Osteocyte (in vitro differentiated cells): ENCODE measurements around the gene SMCO3. TPM values are rescaled to one million over a fixed set of nuclear protein-coding genes. Genes with fewer than 3 reads are reported as not detected.

Source experiments
- DNase-seq: peaks from one replicate; pipeline ENCODE4 v3.0.0; 2021; ENCODE audit warnings: mixed read lengths; ENCODE audit not compliant: unreplicated experiment; ENCODE audit errors: extremely low spot score
- H3K27ac Mint-ChIP-seq: one replicate; pipeline ENCODE4 v1.8.0; 2021; ENCODE audit warnings: mild to moderate bottlenecking, mixed read lengths; ENCODE audit not compliant: unreplicated experiment
- H3K27me3 Mint-ChIP-seq: one replicate; pipeline ENCODE4 v1.8.0; 2021; ENCODE audit warnings: mixed read lengths; ENCODE audit not compliant: unreplicated experiment
- H3K36me3 Mint-ChIP-seq: one replicate; pipeline ENCODE4 v1.8.0; 2021; ENCODE audit warnings: mixed read lengths; ENCODE audit not compliant: unreplicated experiment
- H3K4me1 Mint-ChIP-seq: one replicate; pipeline ENCODE4 v1.8.0; 2021; ENCODE audit warnings: mixed read lengths; ENCODE audit not compliant: unreplicated experiment
- H3K4me3 Mint-ChIP-seq: one replicate; pipeline ENCODE4 v1.8.0; 2021; ENCODE audit warnings: mild to moderate bottlenecking, moderate library complexity, mixed read lengths; ENCODE audit not compliant: unreplicated experiment
- H3K9me3 Mint-ChIP-seq: one replicate; pipeline ENCODE4 v1.8.0; 2021; ENCODE audit warnings: mixed read lengths; ENCODE audit not compliant: unreplicated experiment
- CTCF ChIP-seq: fragments of 200-600 bp; sonication (generic); IDR thresholded peaks from 2 replicates; pipeline ENCODE4 v1.5.0; 2021; ENCODE audit warnings: antibody characterized with exemption, mild to moderate bottlenecking, moderate library complexity
- total RNA-seq: library from RNA; stranded (reverse); gene quantifications from 2 replicates; pipeline ENCODE4 v1.2.1, GENCODE V29; 2021

SMCO3 gene
- total RNA-seq, 1 donor from 2014 or later = not detected

- TF ChIP-seq CTCF = no peak
- Mint-ChIP-seq H3K27ac (no peak overlapping the region), H3K36me3 (no peaks in the 10 kb centered on the region), H3K9me3 (no peaks in the 10 kb centered on the region), H3K27me3 (no peaks in the 10 kb centered on the region), H3K4me1 (peaks cover 35% of the 10 kb centered on the region), H3K4me3 (no peak overlapping the region)
- DNase-seq = no peak
These were observed 19.4 kb upstream of the SMCO3 start for GRCh38 chr12:14833336-14833735.

- DNase-seq = no peak
- Mint-ChIP-seq H3K27me3 (no peaks in the 10 kb centered on the region), H3K27ac (no peak overlapping the region), H3K9me3 (no peaks in the 10 kb centered on the region), H3K36me3 (no peaks in the 10 kb centered on the region), H3K4me3 (no peak overlapping the region), H3K4me1 (peaks cover 13% of the 10 kb centered on the region)
- TF ChIP-seq CTCF = no peak
These were observed 14.9 kb upstream of the SMCO3 start for GRCh38 chr12:14828892-14829291.

- no peak for TF ChIP-seq CTCF
- no peak overlapping the region for H3K27ac Mint-ChIP-seq
- H3K4me1 Mint-ChIP-seq = peaks cover 12% of the 10 kb centered on the region
- no peak overlapping the region for H3K4me3 Mint-ChIP-seq
- DNase-seq = no peak
- no peaks in the 10 kb centered on the region for H3K36me3 Mint-ChIP-seq
- H3K9me3 Mint-ChIP-seq = no peaks in the 10 kb centered on the region
- H3K27me3 Mint-ChIP-seq = no peaks in the 10 kb centered on the region
These were observed 13.1 kb upstream of the SMCO3 start for GRCh38 chr12:14827043-14827442.

GRCh38 chr12:14826491-14826890 is 12.5 kb upstream of the SMCO3 start:
- no peak for TF ChIP-seq CTCF
- Mint-ChIP-seq H3K9me3 (no peaks in the 10 kb centered on the region), H3K36me3 (no peaks in the 10 kb centered on the region), H3K27ac (no peak overlapping the region), H3K4me1 (peaks cover 12% of the 10 kb centered on the region), H3K4me3 (no peak overlapping the region), H3K27me3 (no peaks in the 10 kb centered on the region)
- DNase-seq = no peak

- Mint-ChIP-seq H3K27me3 (no peaks in the 10 kb centered on the region), H3K4me1 (peaks cover 7% of the 10 kb centered on the region), H3K27ac (no peak overlapping the region), H3K4me3 (no peak overlapping the region), H3K36me3 (no peaks in the 10 kb centered on the region), H3K9me3 (no peaks in the 10 kb centered on the region)
- no peak for TF ChIP-seq CTCF
- DNase-seq = no peak
These were observed 11.3 kb upstream of the SMCO3 start for GRCh38 chr12:14825256-14825655.
